Fibroblast of skin of left quadriceps (primary cell): ENCODE data around the gene NAP1L4.

Experiments
- DNase-seq, 2 experiments: peaks; one replicate each; pipeline ENCODE4 v3.0.0-alpha.2; 2013; ENCODE audit warnings: low read depth in 2 of 2

The NAP1L4 gene

GRCh38 chr11:3010521-3011275 is 18.6 kb upstream of the NAP1L4 start:
- DNase-seq = no peak

- DNase-seq = no peak
Observed at GRCh38 chr11:3010004-3010403, 17.9 kb upstream of the NAP1L4 start.

- DNase-seq = no peak
Observed at GRCh38 chr11:3009481-3009880, 17.4 kb upstream of the NAP1L4 start.

GRCh38 chr11:3008746-3009336 is 16.7 kb upstream of the NAP1L4 start:
- DNase-seq = no peak

- no peak for DNase-seq
Observed at GRCh38 chr11:3007404-3008010, 15.4 kb upstream of the NAP1L4 start.

GRCh38 chr11:3006505-3007260 is 14.6 kb upstream of the NAP1L4 start:
- DNase-seq = no peak

GRCh38 chr11:3004481-3004880 is 12.4 kb upstream of the NAP1L4 start:
- no peak for DNase-seq

- DNase-seq = no peak
Observed at GRCh38 chr11:3003396-3004231, 11.5 kb upstream of the NAP1L4 start.

- no peak for DNase-seq
Observed at GRCh38 chr11:3002871-3003270, 10.7 kb upstream of the NAP1L4 start.

GRCh38 chr11:3002351-3002861 is 10.3 kb upstream of the NAP1L4 start:
- DNase-seq = no peak

- no peak for DNase-seq
Observed at GRCh38 chr11:3001496-3001895, 9.4 kb upstream of the NAP1L4 start.

- no peak for DNase-seq
Observed at GRCh38 chr11:3000032-3000961, 8.2 kb upstream of the NAP1L4 start.

GRCh38 chr11:2999464-2999998 is 7.4 kb upstream of the NAP1L4 start:
- DNase-seq = no peak

GRCh38 chr11:2998073-2998850 is 6.1 kb upstream of the NAP1L4 start:
- no peak for DNase-seq

GRCh38 chr11:2997406-2997805 is 5.3 kb upstream of the NAP1L4 start:
- no peak for DNase-seq

GRCh38 chr11:2996976-2997375 is 4.8 kb upstream of the NAP1L4 start:
- no peak for DNase-seq

- DNase-seq = no peak
Observed at GRCh38 chr11:2995893-2996554, 3.9 kb upstream of the NAP1L4 start.

GRCh38 chr11:2995031-2995561 is 3.0 kb upstream of the NAP1L4 start:
- no peak for DNase-seq
